GM18868 (cell line): ENCODE measurements around the gene GFI1B.
"Not testable (repeated sequence)": the region's sequence is repeated elsewhere in the genome, so short reads cannot be mapped to it uniquely, and the experiment has no call there.

ENCODE experiments used
- ATAC-seq: cut with Tn5 transposase; IDR thresholded peaks from one replicate; pipeline ENCODE4 v1.9.1; 2021; ENCODE audit warnings: mild to moderate bottlenecking, moderate library complexity; ENCODE audit not compliant: unreplicated experiment

Gene GFI1B

GRCh38 chr9:133008406-133008805, 29.9 kb downstream of the GFI1B start:
- ATAC-seq, result no peak

DNA sequence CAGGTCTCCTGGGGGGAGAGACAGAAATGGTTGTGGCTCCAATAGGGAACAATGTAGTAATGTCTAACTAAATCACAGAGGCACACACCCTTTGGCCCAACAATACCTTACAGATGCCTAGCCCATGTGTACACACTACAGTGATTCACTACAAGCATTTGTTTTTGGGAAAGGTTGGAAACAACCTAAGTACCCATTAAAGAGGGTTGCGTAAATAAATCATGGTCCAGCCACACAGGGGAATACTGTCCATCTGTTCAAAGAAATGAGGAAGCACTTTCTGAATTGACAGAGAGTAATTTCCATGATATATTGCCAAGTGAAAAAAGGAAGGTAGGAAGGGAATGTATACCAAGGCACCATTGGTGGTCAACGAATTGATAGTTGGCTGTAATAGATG, 30.3 kb downstream of the GFI1B start:
- ATAC-seq, result no peak

GRCh38 chr9:133009906-133010582, 31.6 kb downstream of the GFI1B start:
- ATAC-seq, result no peak

- no peak for ATAC-seq
Observed at GRCh38 chr9:133014696-133015095, 36.2 kb downstream of the GFI1B start.

- no peak for ATAC-seq
Observed at GRCh38 chr9:133023117-133023890, 44.8 kb downstream of the GFI1B start.

- ATAC-seq, result no peak
Observed at GRCh38 chr9:133026426-133026825, 47.9 kb downstream of the GFI1B start.

DNA sequence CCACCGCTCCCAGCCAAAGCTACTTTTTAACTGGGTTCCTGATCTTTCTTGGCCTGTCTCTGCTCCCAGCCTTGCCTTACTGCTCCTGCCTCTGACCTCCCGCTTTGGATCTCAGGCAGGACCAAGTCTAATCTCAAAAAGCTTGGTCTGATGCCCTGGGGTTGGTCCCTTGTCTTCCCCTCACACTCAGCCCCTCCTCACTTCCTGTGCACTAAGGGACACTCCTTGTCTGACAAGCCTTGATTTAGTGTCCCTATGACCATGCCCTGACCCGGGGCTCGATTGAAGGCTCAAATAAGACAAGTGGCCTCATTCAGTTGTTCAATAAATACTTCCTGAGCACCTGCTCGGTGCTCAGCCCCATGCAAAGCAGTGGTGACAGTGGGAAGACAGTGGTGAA, 48.6 kb downstream of the GFI1B start:
- no peak for ATAC-seq

GRCh38 chr9:133028221-133028620, 49.7 kb downstream of the GFI1B start:
- no peak for ATAC-seq

DNA sequence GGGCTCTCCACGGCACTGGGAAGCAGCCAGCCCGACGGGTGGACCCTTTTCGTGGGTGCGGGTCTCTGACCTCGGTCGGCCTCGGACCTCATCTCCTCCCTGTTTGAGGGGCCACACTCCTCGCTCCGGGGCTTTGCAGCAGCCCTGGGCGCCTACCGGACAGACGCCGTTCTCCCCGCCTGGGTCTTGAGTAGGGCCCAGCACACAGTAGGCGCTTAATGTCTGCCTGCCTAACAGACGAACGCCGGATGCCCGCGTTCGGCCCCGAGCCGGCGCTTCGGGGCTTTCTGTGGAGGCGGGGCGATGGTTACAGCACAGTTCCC, 51.5 kb downstream of the GFI1B start:
- no peak for ATAC-seq

GRCh38 chr9:133030317-133031129, 52.0 kb downstream of the GFI1B start, which contains the start of gene GTF3C5:
TSS of gene GTF3C5 (plus strand) at chr9:133030997. CDS start at chr9:133031012, 15 bp downstream.
- peak; percentile 96 for ATAC-seq

- no peak for ATAC-seq
Observed at GRCh38 chr9:133031130-133031422, 52.6 kb downstream of the GFI1B start.

- no peak for ATAC-seq
Observed at GRCh38 chr9:133031496-133031911, 53.0 kb downstream of the GFI1B start.

DNA sequence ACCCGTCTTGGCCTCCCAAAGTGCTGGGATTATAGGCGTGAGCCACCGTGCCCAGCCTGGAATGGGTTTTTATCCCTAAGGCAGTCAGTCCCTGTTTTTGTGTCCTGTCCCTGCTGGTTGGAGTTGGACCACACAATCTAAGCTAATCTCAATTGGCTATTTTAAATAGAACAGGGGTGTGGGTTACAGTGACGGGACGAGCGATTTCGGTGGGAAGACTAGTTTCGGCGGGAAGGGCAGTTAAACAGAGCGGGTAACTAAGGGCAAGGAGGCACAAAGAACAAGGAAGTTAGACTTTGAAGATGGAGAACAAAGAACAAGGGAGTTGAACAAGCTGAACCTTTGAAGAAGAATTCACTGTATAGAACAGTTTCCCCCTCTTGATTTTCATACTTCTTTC, 53.7 kb downstream of the GFI1B start:
- ATAC-seq, result no peak

GRCh38 chr9:133035669-133036068, 57.2 kb downstream of the GFI1B start:
- ATAC-seq, result no peak

- ATAC-seq, result no peak
Observed at GRCh38 chr9:133037775-133038515, 59.5 kb downstream of the GFI1B start.

DNA sequence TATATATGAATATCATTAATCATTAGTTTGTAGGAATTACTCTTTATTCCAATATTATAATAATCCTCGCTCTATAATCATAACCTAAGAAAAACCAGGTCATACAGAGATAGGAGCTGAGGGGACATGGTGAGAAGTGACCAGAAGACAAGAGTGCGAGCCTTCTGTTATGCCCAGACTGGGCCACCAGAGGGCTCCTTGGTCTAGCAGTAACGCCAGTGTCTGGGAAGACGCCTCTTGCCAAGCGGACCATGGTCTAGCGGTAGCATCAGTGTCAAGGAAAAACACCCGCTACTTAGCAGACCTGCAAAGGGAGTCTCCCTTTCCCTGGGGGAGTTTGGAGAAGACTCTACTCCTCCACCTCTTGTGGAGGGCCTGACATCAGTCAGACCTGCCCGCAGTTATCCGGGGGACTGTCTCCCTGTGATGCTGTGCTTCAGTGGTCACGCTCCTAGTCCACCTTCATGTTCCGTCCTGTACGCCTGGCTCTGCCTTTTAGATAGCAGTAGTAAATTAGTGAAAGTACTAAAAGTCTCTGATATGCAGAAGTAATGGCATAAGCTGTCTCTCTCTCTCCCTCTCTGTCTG, 62.5 kb downstream of the GFI1B start:
- ATAC-seq, result not testable (repeated sequence)
